Stimulated activated CD4-positive, alpha-beta T cell treated with anti-CD3 and anti-CD28 coated beads, Interleukin-4, amount 100 ng/mL, for 4 hours (primary cell): ENCODE measurements around the gene SAT2.
"Not testable (repeated sequence)": the region's sequence is repeated elsewhere in the genome, so short reads cannot be mapped to it uniquely, and the experiment has no call there.

Source experiments
- DNase-seq, 2 experiments: peaks; one replicate each; pipeline ENCODE4 v3.0.0-alpha.2; 2020

The SAT2 gene

DNA sequence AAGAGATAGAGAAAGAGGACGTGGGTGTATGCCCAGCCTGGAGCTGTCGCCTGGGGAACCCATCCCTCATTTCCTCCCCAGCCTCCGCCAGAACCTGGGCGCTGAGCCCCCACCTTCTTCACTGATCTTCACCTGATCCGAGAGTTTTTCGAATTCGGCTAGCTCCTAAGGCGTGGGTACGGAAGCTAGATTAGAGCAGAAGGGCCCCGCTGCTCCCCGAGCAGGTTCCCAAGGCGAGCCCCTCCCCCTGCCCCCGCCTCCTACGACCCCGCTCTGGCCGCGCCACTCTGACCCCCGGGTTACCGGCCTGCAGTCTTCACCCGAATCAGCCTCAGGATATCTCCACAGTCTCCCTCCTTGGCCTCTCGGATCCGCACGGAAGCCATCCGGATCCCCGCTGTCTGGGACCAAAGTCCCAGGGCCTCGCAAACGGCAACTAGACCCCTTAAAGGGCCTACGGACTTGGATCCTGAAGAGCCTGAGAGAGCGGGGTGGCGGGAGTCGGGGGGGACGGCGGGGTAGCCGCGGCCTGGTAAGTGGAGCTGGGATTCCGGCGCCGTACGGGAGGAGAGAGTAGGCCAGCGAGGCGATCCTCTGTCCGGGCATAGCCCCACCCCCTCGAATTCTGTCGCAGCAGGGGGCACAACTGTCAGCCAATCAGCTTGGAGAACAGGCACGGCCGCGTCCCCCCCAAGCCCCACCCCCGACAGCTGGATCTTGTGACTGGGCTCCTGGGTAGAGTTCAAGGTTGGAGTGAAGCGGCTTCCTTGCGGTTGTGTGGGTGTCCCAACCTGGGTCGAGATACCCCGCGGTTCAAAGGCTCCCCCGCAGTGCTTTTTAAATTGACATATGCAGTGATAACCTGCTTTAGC is at the start of gene SAT2:
SAT2 (minus strand) TSS at position 572 of the 872 bp plus-strand sequence; CDS start at position 386, 186 bp downstream.
- DNase-seq: peak; percentile 76 to 86

DNA sequence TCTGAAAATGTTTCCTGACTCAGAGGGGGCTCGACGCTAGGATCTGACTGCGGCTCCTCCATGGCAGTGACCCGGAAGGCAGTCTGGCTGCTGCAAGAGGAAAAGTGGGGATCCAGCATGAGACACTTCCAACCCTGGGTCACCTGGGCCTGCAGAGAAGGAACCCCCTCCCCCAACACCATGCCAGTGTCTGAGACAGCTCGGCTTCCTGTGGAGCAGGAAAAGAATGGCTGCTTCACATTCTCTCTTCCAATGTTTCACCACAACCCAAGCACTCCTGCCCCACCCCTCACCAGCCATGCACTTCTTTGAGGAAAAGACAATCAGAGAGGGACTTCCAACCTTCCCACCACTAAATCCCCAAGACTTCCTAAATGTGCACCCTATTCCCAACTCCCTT is 48.9 kb upstream of the SAT2 start:
- DNase-seq: no peak

DNA sequence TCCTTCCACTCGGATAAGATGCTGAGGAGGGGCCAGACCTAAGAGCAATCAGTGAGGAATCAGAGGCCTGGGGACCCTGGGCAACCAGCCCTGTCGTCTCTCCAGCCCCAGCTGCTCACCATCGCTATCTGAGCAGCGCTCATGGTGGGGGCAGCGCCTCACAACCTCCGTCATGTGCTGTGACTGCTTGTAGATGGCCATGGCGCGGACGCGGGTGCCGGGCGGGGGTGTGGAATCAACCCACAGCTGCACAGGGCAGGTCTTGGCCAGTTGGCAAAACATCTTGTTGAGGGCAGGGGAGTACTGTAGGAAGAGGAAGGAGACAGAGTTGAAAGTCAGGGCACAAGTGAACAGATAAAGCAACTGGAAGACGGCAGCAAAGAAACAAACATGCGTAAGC is 47.3 kb upstream of the SAT2 start:
- DNase-seq: no peak

DNA sequence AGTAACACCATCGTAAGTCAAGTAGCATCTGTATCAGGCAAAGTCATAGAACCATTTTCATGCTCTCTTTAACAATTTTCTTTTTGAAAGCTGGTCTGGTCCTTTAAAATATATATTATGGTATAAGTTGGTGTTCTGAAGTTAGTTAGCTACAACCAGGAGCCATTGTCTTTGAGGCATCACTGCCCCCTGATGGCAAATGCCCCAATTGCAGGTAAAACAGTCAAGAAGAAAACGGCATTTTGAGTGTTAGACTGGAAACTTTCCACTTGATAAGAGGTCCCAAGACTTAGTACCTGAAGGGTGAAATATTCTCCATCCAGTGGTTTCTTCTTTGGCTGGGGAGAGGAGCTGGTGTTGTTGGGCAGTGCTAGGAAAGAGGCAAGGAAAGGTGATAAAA is 45.6 kb upstream of the SAT2 start:
- DNase-seq: peak; percentile 18 to 22

DNA sequence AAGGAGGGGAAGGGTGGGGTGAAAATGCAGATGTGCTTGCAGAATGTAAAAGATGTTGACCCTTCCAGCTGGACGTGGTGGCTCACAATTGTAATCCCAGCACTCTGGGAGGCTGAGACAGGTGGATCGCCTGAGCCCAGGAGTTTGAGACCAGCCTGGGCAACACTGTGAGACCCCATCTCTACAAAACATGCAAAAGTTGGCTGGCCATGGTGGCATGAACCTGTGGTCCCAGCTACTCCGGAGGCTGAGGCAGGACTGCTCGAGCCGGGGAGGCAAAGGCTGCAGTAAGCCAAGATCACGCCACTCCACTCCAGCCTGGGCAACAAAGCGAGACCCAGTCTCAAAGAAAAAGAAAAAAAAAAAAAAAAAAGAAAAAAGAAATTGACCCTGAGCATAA is 40.9 kb upstream of the SAT2 start:
- DNase-seq: no peak

DNA sequence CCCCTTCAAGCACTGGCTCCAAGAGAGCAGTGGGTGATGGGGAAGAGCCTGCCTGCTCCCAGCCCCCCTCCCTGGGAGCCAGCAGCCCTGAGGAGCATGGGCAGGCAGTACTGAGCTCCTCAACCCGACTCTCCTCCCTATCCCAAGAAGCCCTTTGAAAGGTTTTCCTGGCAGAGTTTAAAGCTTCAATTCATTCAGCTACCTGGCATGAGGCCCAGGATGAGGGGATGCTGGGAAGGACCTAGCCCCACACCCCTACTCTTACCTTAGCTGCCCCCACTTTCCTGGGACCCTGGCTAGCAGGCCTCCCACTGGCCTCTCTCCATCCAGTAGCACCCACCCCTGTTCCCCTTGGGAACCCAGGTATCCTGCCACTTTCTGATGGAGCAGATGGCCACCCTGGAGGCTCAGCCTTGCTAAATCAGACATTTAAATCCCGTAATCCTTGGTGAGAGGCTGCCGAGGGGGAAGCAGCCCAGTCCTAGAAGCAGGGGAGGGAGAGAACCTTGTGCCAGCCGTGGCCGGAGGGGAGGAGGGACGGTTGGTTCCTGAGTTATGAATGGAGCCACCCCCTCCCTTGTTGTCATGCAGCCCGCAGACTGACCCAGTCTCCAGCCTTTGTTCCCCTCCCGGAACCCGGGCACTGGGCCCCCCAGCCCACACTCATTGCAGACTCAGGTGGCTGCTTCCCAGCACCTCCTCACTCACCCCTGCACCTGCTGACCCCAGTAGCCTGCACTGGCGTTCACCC is 40.2 kb upstream of the SAT2 start:
- no peak for DNase-seq

DNA sequence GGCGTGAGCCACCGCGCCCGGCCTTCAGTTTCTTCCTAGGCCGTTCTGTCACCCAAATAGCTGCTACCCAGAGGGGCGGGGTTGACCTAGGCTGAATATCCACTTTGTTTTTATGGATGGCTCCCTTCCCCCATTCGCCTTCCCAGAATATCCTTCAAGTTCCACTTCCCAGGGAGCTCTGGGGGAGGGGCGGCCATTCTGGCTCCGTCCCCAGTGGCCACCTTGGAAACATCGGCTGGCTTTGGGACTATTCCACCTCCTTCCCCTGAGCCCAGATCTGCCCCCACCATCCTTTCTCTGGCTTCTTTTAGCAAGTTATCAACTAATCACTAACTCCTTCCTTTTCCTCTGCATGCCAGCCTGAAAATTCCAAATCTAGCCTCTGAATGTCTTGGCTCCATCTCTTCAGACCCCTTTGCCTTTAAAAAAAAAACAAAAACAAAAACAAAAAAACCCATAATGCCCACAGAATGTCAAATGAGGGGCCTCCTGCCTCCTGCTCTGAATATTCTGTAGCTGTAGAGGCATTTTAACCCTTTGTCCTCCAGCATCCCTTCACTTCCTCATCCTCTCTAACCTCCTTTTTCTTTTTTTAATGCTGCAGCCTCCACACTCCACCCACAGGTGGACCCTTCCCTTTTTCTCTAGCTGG is 29.5 kb upstream of the SAT2 start:
- no peak for DNase-seq

DNA sequence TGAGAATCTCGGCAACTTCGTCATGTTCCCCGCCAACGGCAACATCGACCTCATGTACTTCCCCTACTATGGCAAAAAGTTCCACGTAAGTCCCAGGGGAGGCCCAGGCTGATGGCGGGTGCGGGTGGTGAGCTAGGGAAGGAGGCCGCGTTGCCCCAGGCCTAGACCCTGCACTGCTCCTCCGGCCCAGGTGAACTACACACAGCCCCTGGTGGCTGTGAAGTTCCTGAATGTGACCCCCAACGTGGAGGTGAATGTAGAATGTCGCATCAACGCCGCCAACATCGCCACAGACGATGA is 27.9 kb upstream of the SAT2 start:
- no peak for DNase-seq

DNA sequence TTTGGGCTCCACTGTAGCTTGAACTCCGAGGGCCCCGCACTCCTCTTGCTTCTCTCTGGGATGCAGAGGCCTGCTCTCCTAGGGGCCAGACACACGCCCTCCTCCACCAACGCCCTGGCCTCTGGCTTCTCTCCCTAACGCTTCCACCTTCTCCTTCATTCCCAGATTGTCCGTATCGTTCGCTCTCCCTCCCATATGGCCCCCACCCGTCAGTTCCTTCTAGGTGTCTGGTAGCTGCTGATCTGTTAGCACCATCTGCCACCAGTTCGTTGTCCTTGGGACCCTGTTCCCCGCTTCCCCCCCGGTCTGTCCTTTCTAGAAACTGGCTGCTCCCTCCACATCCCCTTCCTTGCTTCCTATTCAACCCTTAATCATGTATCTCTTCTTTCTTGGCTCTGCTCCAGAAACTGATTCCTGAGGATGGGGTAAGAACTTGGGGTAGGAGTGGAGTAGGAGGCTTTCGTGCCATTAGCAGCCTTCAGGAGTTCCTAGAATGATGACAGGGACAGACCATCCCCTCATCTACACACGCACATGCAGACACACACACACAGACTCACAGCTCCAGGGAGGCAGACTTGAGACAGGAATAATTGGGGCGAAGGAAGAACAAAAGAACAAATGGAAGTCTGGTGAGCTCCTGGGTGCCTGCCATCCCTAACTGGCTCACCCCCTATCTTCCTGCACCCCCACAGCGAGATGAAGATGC is 27.4 kb upstream of the SAT2 start:
- DNase-seq: no peak

DNA sequence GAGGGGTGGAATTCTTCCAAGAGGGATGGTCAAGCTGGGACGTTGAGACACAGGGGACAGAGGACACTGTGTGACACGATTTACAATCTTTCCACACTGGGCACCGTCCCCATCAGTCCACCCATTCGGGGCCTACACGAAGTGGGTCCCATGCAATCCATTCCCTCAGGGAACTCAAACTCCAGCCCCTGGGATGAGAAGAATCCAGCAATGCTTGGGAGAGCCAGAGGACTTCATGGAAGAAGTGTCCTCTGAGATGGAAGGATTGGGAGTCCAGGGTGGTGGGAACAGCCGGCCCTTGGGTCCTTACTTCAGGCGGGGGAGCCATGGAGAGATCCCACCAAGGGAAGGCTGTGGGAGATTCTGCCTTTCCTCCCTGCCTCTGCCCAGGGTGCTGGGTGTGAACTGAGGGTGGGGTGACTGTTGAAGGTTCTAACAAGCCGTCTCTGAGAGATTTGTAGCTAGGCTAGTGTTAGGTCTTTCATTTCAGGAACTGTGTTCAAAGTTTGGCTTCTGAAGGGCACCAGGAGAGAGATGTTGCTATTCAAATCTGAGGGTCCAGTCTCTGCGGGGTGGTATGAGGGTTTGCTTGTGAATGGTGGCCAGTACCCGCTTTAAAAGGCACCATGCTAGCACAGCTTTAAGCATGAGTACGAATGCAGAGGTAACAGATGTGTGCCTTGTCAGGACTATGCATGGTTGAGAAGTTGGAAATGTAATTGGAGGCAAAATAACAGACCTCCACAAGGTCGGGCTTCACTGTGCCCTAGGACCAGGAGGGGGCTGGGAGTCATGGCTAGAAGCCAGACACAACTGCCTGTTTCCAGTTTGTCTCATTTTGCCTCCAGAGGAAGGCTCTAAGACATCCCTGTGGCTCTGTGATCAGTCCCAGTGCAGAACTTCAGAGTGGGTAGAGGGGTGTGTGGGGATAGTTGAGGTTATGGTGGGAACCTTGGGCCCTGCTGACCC is 25.1 kb upstream of the SAT2 start:
- no peak for DNase-seq

DNA sequence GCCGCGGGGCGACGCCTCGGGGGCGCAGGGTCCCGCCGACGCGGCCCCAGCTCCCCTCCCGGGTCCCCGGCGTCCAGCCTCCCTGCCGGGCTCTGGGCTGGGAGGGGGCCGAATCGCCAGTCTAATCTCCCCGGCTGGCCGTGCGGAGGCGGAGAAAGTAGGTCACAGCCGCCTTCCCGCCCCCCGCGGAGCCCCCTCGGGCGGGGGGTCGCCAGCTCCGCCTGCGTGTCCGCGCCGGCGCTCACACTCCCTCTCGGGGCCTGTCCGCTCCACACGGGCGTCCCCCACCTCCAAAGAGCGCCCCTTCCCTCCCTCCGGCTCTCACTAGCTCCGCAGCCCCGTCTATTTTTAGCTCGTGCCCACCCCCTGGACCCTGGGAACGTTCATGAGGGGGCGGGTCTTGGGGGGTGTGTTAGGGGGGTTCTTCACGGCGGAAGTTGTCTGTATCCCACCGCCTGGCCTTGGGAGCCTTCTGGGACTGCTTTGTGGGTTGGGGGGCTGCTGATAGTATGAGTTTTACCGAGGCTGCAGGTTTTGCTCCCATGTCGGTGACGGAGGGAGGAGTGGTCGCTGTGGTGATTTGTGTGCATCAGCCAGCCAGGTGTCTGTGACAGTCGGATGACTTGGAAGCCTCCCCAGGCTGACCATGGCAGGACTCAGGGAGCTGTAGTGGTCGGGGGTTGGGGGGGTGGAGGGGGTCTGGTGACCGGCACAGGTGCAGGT is 24.2 kb upstream of the SAT2 start:
- DNase-seq: no peak

DNA sequence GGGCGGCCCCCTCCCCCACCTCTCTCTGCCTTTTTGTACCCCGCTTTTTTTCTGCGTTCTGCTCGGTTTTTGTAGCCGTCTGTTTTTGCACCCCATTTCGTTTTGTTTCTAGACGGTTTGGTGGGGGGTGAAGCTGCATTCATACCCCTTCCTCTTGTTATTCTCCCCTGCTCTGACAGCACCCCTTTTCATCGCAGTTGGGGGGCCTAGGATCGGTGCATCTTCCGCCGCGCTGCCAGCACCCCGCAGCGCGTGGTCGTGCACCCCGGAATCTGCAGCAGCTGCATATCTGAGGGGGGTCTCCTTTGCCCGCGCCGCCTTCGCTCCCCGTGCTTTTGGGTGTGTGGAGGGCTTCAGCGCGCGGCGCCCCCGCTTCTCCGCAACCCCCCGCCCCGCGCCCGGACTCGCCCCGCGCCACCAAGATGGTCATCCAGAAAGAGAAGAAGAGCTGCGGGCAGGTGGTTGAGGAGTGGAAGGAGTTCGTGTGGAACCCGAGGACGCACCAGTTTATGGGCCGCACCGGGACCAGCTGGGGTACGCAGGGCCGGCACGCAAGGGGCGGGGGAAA is 23.6 kb upstream of the SAT2 start:
- DNase-seq: no peak

DNA sequence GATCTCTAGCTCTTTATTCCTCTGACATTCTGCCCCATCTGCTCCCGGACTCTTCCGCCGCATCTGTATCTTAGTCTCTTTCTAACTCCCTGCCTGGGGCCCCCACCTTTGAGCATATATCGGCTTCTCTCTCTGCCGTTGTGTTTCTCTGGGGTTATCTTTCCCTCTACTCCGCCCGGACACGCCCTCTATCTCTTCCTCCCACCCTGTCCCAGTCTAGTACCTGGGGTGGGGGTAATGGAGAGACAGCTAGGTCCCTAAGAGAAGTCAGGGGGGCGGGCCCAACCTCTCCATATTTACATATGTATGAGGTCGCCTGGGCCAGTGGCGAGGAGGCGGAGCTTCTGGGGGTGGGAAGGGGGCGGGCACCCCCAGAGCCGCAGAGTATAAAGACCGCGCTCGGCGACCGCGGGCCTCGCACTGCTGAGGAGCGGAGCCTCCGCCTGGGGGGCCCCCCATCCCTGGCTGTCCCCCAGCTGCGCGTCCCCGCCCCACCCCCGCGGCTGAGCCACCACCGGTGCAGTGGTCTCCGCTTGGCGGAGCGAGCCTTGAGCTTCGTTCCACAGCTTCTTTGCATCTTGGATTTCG is 23.0 kb upstream of the SAT2 start, which contains the start of gene ATP1B2:
ATP1B2 (plus strand) TSS at position 418 of the 588 bp plus-strand sequence. CDS start 593 bp downstream, outside the sequence.
- peak; percentile 64 to 74 for DNase-seq

DNA sequence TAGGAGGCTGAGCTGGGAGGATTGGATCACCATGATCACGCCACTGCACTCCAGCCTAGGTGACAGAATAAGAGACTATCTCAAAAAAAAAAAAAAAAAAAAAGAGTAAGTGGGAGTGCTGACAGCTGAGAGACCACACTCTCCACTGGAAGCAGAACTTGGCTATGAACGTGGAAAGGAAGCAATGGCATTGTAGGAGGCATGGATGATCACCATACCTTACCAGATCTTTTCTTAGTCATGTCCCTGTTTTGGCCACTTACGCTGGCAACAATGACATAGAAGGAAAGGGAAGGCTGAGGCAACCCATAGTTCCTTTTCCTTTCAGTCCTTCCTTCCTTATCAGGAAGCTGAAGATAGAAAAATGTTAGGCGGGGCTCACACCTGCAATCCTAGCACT is 19.4 kb upstream of the SAT2 start:
- no peak for DNase-seq

DNA sequence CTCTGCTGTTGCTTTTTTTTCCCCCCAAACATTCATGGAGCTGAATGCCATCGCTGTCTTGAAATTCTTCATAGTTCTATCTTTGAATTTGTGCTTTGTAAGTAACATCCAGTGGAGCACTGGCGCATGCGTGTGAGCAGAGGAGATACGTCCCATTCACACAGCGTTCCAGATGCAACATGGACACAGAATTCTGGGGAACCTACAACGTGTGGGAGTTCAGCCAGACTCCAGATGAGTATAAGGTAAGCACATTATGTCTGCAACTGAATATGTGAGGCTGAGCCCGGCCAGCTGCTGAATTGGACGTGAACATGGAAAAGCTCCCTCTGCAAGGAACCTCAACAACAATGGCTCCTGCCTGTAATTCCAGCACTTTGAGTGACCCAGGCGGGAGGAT is 18.8 kb upstream of the SAT2 start:
- DNase-seq: no peak

DNA sequence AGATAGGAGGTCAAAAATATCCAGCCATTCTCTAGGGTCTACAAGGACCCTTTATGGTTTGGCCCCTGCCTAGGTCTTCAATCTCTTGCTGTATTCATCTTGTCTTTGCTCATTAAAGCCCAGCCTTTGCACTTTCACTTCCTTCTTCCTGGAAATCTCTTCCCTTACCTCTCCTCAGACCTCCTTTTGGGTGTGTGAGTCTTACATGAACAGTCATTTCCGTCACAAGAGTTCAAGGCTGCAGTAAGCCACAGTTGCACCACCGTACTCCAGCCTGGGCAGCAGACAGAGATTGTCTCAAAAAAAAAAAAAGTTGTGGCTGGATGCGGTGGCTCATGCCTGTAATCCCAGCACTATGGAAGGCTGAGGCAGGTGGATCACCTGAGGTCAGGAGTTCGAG is 17.2 kb upstream of the SAT2 start:
- no peak for DNase-seq

DNA sequence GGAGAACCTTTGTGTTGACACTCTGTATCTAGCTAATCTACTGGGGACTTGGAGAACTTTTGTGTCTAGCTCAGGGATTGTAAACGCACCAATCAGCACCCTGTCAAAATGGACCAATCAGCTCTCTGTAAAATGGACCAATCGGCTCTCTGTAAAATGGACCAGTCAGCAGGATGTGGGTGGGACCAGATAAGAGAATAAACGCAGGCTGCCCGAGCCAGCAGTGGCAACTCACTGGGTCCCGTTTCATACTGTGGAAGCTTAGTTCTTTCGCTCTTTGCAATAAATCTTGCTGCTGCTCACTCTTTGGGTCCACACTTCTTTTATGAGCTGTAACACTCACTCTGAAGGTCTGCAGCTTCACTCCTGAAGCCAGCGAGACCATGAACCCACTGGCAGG is 14.0 kb upstream of the SAT2 start:
- not testable (repeated sequence) for DNase-seq

DNA sequence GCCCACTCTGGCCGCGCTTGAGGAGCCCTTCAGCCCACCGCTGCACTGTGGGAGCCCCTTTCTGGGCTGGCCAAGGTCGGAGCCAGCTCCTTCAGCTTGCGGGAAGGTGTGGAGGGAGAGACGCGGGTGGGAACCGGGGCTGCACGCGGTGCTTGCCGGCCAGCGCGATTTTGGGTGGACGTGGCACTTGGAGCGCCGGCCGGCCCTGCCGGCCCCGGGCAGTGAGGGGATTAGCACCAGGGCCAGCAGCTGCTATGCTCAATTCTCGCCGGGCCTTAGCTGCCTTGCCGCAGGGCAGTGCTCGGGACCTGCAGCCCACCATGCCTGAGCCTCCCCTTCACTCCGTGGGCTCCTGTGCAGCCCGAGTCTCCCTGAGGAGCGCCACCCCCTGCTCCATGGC is 13.2 kb upstream of the SAT2 start:
- no peak for DNase-seq

DNA sequence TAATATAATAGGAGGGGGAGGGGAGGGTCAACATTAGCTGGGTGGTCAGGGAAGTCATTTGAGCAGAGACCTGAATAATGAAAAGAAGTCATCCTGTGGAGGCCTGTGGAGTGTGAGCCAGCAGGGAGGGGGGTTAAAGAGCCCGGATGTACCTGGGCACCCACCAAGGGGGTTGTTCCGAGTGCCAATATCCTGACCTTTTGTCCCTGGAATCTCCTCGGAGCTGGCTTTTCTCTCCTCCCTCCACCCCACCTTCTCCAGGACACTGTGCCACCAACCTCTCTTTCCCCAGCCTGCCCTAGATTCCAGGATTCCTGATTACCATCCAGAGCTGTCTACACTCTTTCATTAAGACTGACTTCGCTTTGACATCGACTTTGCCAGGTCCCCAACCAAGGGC is 8.5 kb upstream of the SAT2 start:
- no peak for DNase-seq

DNA sequence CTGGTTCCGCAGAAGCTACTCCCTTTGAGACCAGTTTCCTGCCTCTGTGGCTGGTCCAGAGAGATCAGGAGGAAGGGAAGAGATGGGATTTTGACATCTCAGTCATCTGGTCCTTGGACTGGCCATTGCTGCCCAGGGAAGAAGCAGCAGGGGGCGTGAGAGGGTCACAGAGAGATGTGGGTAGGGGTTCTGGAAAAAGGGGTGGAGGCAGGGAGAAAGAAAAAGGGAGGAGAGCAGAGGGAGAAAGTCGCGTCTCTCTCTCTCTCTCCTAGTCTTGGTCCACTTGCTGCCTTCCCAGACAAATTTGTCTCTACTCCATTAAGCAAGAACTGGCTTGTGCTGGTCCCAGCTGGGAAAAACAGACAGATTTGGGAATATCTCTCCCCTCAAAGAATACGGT is 6.8 kb upstream of the SAT2 start:
- DNase-seq: no peak
